OCI-LY7 (cell line): ENCODE data around the gene ITPRID1. TPM values are rescaled to one million over a fixed set of nuclear protein-coding genes. Genes with fewer than 3 reads are reported as not detected.

ENCODE experiments used
- BruUV-seq: library from RNA; stranded (reverse); fragments of 400-500 nt; replicated peaks from 2 replicates; lab custom pipeline; 2021; lab: Mats Ljungman, UMichigan
- CTCF ChIA-PET: fragments of 300-600 bp; sonication (Branson Sonifier 250); formaldehyde crosslinking; loops from one replicate; lab custom pipeline; 2022; ENCODE audit warnings: antibody characterized with exemption; ENCODE audit not compliant: unreplicated experiment; lab: Charles Lee
- POLR2A ChIA-PET: fragments of 300-600 bp; sonication (Branson Sonifier 250); formaldehyde crosslinking; loops from one replicate; lab custom pipeline; 2022; ENCODE audit warnings: antibody characterized with exemption; lab: Charles Lee
- DNase-seq: peaks from one replicate; pipeline ENCODE4 v3.0.0-alpha.2; 2015; ENCODE audit warnings: low spot score
- H2AFZ ChIP-seq: fragments of 200-600 bp; sonication (generic), shearing (Covaris generic); 2 replicates; pipeline ENCODE4 v1.6.1; 2014; ENCODE audit warnings: mild to moderate bottlenecking, antibody characterized with exemption, low read length, moderate library complexity
- H3K27ac ChIP-seq: fragments of 200-600 bp; sonication (generic); 2 replicates; pipeline ENCODE4 v1.5.1; 2014; ENCODE audit warnings: mixed run types, low read depth, mild to moderate bottlenecking, moderate library complexity, low read length, inconsistent platforms; ENCODE audit not compliant: poor library complexity, severe bottlenecking
- H3K36me3 ChIP-seq: fragments of 200-600 bp; sonication (generic); 2 replicates; pipeline ENCODE4 v1.6.1; 2014; ENCODE audit warnings: mild to moderate bottlenecking, antibody characterized with exemption, low read length, moderate library complexity, mixed read lengths; ENCODE audit not compliant: insufficient read depth
- H3K4me1 ChIP-seq: fragments of 200-600 bp; sonication (generic); 2 replicates; pipeline ENCODE4 v1.5.1; 2014; ENCODE audit warnings: mild to moderate bottlenecking, low read length; ENCODE audit not compliant: insufficient read depth, poor library complexity, severe bottlenecking
- H3K4me2 ChIP-seq: fragments of 200-600 bp; sonication (generic); 2 replicates; pipeline ENCODE4 v1.6.1; 2014; ENCODE audit warnings: mild to moderate bottlenecking, low read length
- H3K4me3 ChIP-seq: fragments of 200-600 bp; sonication (generic); 2 replicates; pipeline ENCODE4 v1.5.1; 2014; ENCODE audit warnings: mild to moderate bottlenecking, low read depth, low read length; ENCODE audit not compliant: poor library complexity, severe bottlenecking
- H3K79me2 ChIP-seq: fragments of 200-600 bp; sonication (generic); 2 replicates; pipeline ENCODE4 v1.6.1; 2016; ENCODE audit warnings: low read depth, mild to moderate bottlenecking, low read length, moderate library complexity, mixed read lengths; ENCODE audit not compliant: insufficient read depth
- H3K9me2 ChIP-seq: fragments of 200-600 bp; sonication (generic); 2 replicates; pipeline ENCODE4 v1.6.1; 2016; ENCODE audit warnings: mild to moderate bottlenecking, low read length, mixed read lengths; ENCODE audit not compliant: insufficient read depth
- H3K9me3 ChIP-seq: fragments of 200-600 bp; sonication (generic); 2 replicates; pipeline ENCODE4 v1.6.1; 2014; ENCODE audit warnings: mild to moderate bottlenecking, mixed run types, low read length, mixed read lengths
- H4K20me1 ChIP-seq: fragments of 200-600 bp; sonication (generic); 2 replicates; pipeline ENCODE4 v1.6.1; 2014; ENCODE audit warnings: mild to moderate bottlenecking, antibody characterized with exemption, low read length, moderate library complexity, mixed read lengths; ENCODE audit not compliant: insufficient read depth
- CTCF ChIP-seq: fragments of 200-600 bp; sonication (generic); conservative IDR thresholded peaks from 2 replicates; pipeline ENCODE4 v1.5.1; 2014; ENCODE audit warnings: mild to moderate bottlenecking, antibody characterized with exemption, low read length, moderate library complexity, mixed read lengths
- EZH2phosphoT487 ChIP-seq: fragments of 200-600 bp; sonication (generic); IDR thresholded peaks from 2 replicates; pipeline ENCODE4 v1.6.1; 2018; ENCODE audit warnings: low read depth, borderline replicate concordance, mild to moderate bottlenecking, mixed run types, antibody characterized with exemption, low read length, moderate library complexity, mixed read lengths
- intact Hi-C: fragments of 100-400 bp; cut with micrococcal nuclease; formaldehyde crosslinking; loops from one replicate; pipeline ENCODE4 v1.10.0; 2022; ENCODE audit not compliant: unreplicated experiment
- total RNA-seq, 2 experiments: library from RNA; depleted of rRNA in 1 of 2; stranded (reverse); fragments of >200 nt in 1 of 2; shearing (Covaris generic) in 1 of 2; gene quantifications; 2 replicates each; pipeline ENCODE4 v1.2.3, GENCODE V29; 2014 to 2022

Gene ITPRID1
- total RNA-seq, 2 experiments from 2014 or later, result not detected

- no peaks in the 10 kb centered on the region for H3K4me1 ChIP-seq
- H3K9me2 ChIP-seq, result no peaks in the 10 kb centered on the region
- intact Hi-C loops, result no loop called here
- BruUV-seq, result no TSS peak
- H2AFZ ChIP-seq, result no peak overlapping the region
- no peak overlapping the region for H3K27ac ChIP-seq
- no peak for DNase-seq
- H3K36me3 ChIP-seq, result no peaks in the 10 kb centered on the region
- no peak overlapping the region for H3K4me2 ChIP-seq
- H3K9me3 ChIP-seq, result no peaks in the 10 kb centered on the region
- H3K4me3 ChIP-seq, result no peak overlapping the region
- ChIA-PET CTCF (no interaction called here), POLR2A (interaction anchor here (1.4 kb wide), 1 partner anchor 12 kb away, joined by 5 read pairs; no protein-coding TSS in a partner anchor)
- H3K79me2 ChIP-seq, result no peaks in the 10 kb centered on the region
- TF ChIP-seq EZH2phosphoT487, result no peak
- TF ChIP-seq CTCF, result no peak
- no peaks in the 10 kb centered on the region for H4K20me1 ChIP-seq
These were observed 151.7 kb downstream of the ITPRID1 start for GRCh38 chr7:31665546-31665945.

- no peak overlapping the region for H3K4me3 ChIP-seq
- no peak for DNase-seq
- no peaks in the 10 kb centered on the region for H4K20me1 ChIP-seq
- POLR2A ChIA-PET, result no interaction called here
- H3K4me2 ChIP-seq, result no peak overlapping the region
- no peak overlapping the region for H2AFZ ChIP-seq
- H3K79me2 ChIP-seq, result no peaks in the 10 kb centered on the region
- TF ChIP-seq CTCF, result no peak
- TF ChIP-seq EZH2phosphoT487, result no peak
- H3K36me3 ChIP-seq, result no peaks in the 10 kb centered on the region
- no peak overlapping the region for H3K27ac ChIP-seq
- intact Hi-C loops, result no loop called here
- H3K9me3 ChIP-seq, result no peaks in the 10 kb centered on the region
- BruUV-seq, result no TSS peak
- H3K4me1 ChIP-seq, result no peaks in the 10 kb centered on the region
- no peaks in the 10 kb centered on the region for H3K9me2 ChIP-seq
- CTCF ChIA-PET, result no interaction called here
These were observed 155.6 kb downstream of the ITPRID1 start for GRCh38 chr7:31669461-31669860.

GRCh38 chr7:31679574-31680305, 165.8 kb downstream of the ITPRID1 start:
- H3K4me1 ChIP-seq, result no peaks in the 10 kb centered on the region

More at GRCh38 chr7:31679574-31680305, 165.8 kb downstream of the ITPRID1 start:
- TF ChIP-seq CTCF, result no peak
- TF ChIP-seq EZH2phosphoT487, result no peak
- BruUV-seq, result no TSS peak
- H3K9me3 ChIP-seq, result no peaks in the 10 kb centered on the region
- no peak for DNase-seq
- no peak overlapping the region for H3K27ac ChIP-seq
- POLR2A ChIA-PET, result interaction anchor here (0.6 to 0.9 kb wide), 3 partner anchors 21 to 1925 kb away, joined by 3 read pairs; no protein-coding TSS in a partner anchor
- H3K4me3 ChIP-seq, result no peak overlapping the region
- intact Hi-C loops, result no loop called here
- H3K9me2 ChIP-seq, result no peaks in the 10 kb centered on the region
- no peaks in the 10 kb centered on the region for H3K36me3 ChIP-seq
- H3K79me2 ChIP-seq, result no peaks in the 10 kb centered on the region
- H3K4me2 ChIP-seq, result no peak overlapping the region
- H2AFZ ChIP-seq, result no peak overlapping the region
- no peaks in the 10 kb centered on the region for H4K20me1 ChIP-seq
- CTCF ChIA-PET, result no interaction called here
